Memory B cell (primary cell): ENCODE results near the gene PITPNM3.
"Not testable (repeated sequence)": the region's sequence is repeated elsewhere in the genome, so short reads cannot be mapped to it uniquely, and the experiment has no call there.

Experiments
- ATAC-seq: fragments of 150-1000 bp; cut with Tn5 transposase; 2 replicates; pipeline ENCODE4 v1.10.0; 2021; ENCODE audit warnings: low read depth, mild to moderate bottlenecking, moderate library complexity
- DNase-seq, 2 donors: peaks; one replicate each; pipeline ENCODE4 v3.0.0; 2022; ENCODE audit warnings: low spot score in 2 of 2
- H3K27ac Mint-ChIP-seq: one replicate; pipeline ENCODE4 v1.8.0; 2022; ENCODE audit warnings: mild to moderate bottlenecking, moderate library complexity, mixed read lengths
- H3K27me3 Mint-ChIP-seq: one replicate; pipeline ENCODE4 v1.8.0; 2022; ENCODE audit warnings: mixed read lengths
- H3K36me3 Mint-ChIP-seq: one replicate; pipeline ENCODE4 v1.8.0; 2022; ENCODE audit warnings: mild to moderate bottlenecking, mixed read lengths
- H3K4me1 Mint-ChIP-seq: one replicate; pipeline ENCODE4 v1.8.0; 2022; ENCODE audit warnings: mixed read lengths
- H3K4me3 Mint-ChIP-seq: one replicate; pipeline ENCODE4 v1.8.0; 2022; ENCODE audit warnings: mild to moderate bottlenecking, moderate library complexity, mixed read lengths
- H3K9me3 Mint-ChIP-seq: one replicate; pipeline ENCODE4 v1.8.0; 2022; ENCODE audit warnings: mixed read lengths

PITPNM3 gene

DNA sequence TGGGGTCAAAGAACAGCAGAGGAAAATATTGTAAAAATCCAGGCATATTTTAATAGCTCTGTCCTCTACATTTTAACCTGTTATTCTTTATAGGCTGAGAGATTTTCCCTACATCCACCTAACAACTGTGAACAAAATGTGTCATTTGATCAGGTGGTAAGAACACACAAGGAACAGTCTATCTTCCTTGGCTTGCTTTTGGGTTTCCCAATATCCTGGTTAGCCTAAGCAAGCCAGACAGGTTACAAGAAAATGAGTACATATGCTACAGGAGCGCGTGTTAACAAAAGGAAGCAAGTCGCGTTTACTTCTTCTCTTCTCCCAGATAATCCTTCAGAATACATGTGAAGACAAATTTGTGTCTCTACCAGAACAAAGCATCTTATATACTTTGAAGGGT is 31.0 kb upstream of the PITPNM3 start:
- Mint-ChIP-seq H3K36me3 (peaks cover 69% of the 10 kb centered on the region), H3K27ac (no peak overlapping the region), H3K27me3 (no peaks in the 10 kb centered on the region), H3K4me1 (peaks cover 2% of the 10 kb centered on the region), H3K4me3 (no peak overlapping the region), H3K9me3 (peaks cover 9% of the 10 kb centered on the region)
- DNase-seq: no peak
- ATAC-seq: no peak

DNA sequence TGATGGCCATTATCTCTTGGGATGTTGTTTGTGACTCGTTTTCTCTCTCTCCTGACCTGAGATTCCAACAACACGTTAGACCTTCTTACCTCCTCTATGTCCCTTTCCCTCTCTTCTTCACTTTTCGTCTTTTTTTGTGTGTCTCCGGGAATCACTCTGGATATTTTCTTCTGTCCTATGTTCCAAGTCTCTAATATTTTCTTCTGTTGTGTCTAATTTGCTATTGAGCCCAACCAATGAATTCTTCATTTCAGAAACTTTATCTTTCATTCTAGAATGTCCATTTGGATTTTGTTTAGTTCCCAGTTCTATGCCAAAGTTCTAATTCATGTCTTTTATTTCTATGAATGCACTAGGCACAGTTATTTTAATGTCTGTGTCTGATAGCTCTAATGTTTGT is 27.1 kb upstream of the PITPNM3 start:
- no peaks in the 10 kb centered on the region for H3K4me1 Mint-ChIP-seq
- no peak for ATAC-seq
- peaks cover 9% of the 10 kb centered on the region for H3K9me3 Mint-ChIP-seq
- no peak overlapping the region for H3K27ac Mint-ChIP-seq
- no peaks in the 10 kb centered on the region for H3K27me3 Mint-ChIP-seq
- no peak for DNase-seq
- H3K4me3 Mint-ChIP-seq: no peak overlapping the region
- peaks cover 51% of the 10 kb centered on the region for H3K36me3 Mint-ChIP-seq

DNA sequence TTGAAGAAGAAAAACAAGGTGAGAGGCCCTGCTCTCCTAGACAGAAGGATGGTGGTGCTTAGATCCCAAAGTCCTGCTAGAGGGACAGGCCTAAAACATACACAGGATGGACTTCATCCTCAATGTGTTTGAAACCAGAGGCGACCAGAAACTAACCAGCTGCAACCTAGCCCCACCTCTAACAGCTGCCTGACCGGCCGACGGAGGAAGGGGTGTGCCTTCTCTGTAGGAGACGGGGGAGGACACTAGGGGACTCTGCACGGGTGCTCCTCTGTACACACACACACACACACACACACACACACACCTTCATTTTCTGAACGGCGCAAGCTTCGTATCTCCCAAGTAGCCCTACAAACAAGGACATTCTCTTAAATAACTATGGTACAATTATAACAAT is 24.3 kb upstream of the PITPNM3 start:
- Mint-ChIP-seq H3K4me1 (peaks cover 9% of the 10 kb centered on the region), H3K4me3 (no peak overlapping the region)
- ATAC-seq: no peak

DNA sequence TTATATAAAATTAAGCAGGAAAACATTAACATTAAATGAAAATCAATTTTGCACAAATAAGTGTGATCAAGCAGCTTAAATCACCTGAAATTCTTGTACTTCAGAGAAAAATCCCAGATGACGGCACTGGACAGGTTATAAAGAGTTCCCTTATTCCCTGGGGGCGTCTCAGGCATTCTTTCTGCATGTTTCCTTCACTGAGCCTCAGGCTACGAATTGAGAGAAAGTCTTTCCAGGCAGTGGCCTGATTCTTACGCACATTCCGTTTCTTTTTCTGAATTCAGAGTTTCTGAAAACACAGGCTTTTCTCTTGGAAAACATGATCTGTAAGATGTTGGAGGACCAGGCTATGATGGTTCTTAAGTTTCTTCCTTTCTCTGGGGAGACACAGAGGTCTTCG is 22.1 kb upstream of the PITPNM3 start:
- Mint-ChIP-seq H3K4me3 (no peak overlapping the region), H3K27me3 (no peaks in the 10 kb centered on the region), H3K36me3 (peaks cover 26% of the 10 kb centered on the region), H3K4me1 (peaks cover 15% of the 10 kb centered on the region), H3K9me3 (peaks cover 2% of the 10 kb centered on the region), H3K27ac (no peak overlapping the region)
- no peak for ATAC-seq
- DNase-seq: no peak

More for the DNA sequence above, 24.3 kb upstream of the PITPNM3 start:
- no peak for DNase-seq
- Mint-ChIP-seq H3K27ac (no peak overlapping the region), H3K27me3 (no peaks in the 10 kb centered on the region), H3K9me3 (peaks cover 5% of the 10 kb centered on the region), H3K36me3 (peaks cover 43% of the 10 kb centered on the region)

- Mint-ChIP-seq H3K27ac (no peak overlapping the region), H3K27me3 (no peaks in the 10 kb centered on the region), H3K36me3 (peaks cover 20% of the 10 kb centered on the region), H3K4me3 (no peak overlapping the region), H3K9me3 (no peaks in the 10 kb centered on the region), H3K4me1 (peaks cover 15% of the 10 kb centered on the region)
- ATAC-seq: no peak
- DNase-seq: no peak
These were observed 21.4 kb upstream of the PITPNM3 start for GRCh38 chr17:6577686-6578263.

DNA sequence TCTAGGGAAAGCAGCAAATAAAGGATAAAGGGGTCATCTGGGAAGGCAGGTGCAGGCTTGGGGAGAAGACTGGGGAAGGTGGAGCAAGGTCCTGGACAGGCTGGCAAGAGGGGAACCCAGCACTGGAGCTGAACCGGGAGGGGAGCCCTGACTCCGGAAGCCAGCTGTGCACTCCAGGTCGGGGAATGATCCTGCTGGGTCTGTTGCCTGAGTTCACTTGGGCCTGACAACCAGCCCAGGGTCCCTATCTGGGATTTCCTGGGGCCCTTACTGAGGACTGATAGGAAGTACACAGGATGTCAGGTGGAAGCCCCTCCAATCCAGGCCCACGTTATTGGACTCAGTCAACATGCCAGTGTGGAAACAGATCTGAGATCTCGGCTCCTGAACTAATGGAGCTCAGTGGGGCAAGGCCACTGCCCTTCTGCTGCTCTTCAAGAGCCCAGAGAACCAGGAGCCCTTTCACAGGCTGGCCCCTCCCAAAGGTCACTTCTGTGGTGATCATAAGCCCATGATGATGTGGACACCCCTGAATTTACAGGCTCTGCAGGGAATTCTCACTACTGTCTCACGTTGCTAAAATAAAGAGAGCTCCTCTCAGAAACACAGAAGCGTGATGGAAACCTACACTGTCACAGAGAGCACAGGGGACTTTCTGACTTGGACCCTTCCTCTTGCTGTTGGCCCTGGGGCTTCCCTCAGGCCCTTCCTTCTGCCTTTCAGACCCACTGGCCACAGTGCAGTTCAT is 19.9 kb upstream of the PITPNM3 start:
- H3K9me3 Mint-ChIP-seq: no peaks in the 10 kb centered on the region
- H3K27ac Mint-ChIP-seq: no peak overlapping the region
- no peak for DNase-seq
- H3K27me3 Mint-ChIP-seq: no peaks in the 10 kb centered on the region
- peaks cover 15% of the 10 kb centered on the region for H3K4me1 Mint-ChIP-seq
- H3K4me3 Mint-ChIP-seq: peak overlapping the region; percentile 63
- no peak for ATAC-seq
- peaks cover 15% of the 10 kb centered on the region for H3K36me3 Mint-ChIP-seq

DNA sequence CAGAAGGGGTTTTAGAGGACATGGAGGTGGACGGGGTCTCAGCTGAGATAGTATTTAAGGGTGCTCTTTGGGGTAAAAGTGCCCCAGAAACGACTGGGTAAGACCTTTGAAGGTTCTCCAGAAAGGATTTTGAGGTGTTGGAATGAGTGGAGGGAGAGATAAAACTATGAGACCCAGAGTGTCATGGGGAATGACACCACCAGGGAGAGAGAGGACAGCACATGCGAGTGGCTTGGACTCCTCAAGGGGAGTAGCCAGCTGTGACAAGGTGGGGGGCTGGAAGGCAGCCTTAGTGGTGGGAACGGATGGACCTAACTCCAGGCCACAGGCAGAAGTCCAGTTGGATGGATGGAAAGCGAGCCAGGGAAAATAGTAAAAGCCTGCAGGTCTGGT is 19.2 kb upstream of the PITPNM3 start:
- Mint-ChIP-seq H3K27ac (peak overlapping the region; percentile 64), H3K36me3 (peaks cover 15% of the 10 kb centered on the region), H3K4me3 (peak overlapping the region; percentile 63), H3K4me1 (peaks cover 15% of the 10 kb centered on the region), H3K9me3 (no peaks in the 10 kb centered on the region), H3K27me3 (no peaks in the 10 kb centered on the region)
- ATAC-seq: no peak
- DNase-seq: no peak

GRCh38 chr17:6574687-6575595 is 18.6 kb upstream of the PITPNM3 start:
- ATAC-seq: peak; percentile 97
- peaks cover 15% of the 10 kb centered on the region for H3K4me1 Mint-ChIP-seq

GRCh38 chr17:6573982-6574686 is 17.8 kb upstream of the PITPNM3 start:
- H3K36me3 Mint-ChIP-seq: peaks cover 15% of the 10 kb centered on the region
- peaks cover 15% of the 10 kb centered on the region for H3K4me1 Mint-ChIP-seq
- DNase-seq (no peak), ATAC-seq (no peak)
- no peaks in the 10 kb centered on the region for H3K9me3 Mint-ChIP-seq
- H3K27me3 Mint-ChIP-seq: no peaks in the 10 kb centered on the region
- no peak overlapping the region for H3K4me3 Mint-ChIP-seq
- H3K27ac Mint-ChIP-seq: no peak overlapping the region

More at GRCh38 chr17:6574687-6575595, 18.6 kb upstream of the PITPNM3 start:
- DNase-seq: peak; percentile 20 to 38
- H3K4me3 Mint-ChIP-seq: peak overlapping the region; percentile 63
- peaks cover 15% of the 10 kb centered on the region for H3K36me3 Mint-ChIP-seq
- peak overlapping the region; percentile 64 for H3K27ac Mint-ChIP-seq
- no peaks in the 10 kb centered on the region for H3K9me3 Mint-ChIP-seq
- no peaks in the 10 kb centered on the region for H3K27me3 Mint-ChIP-seq

- Mint-ChIP-seq H3K36me3 (peaks cover 12% of the 10 kb centered on the region), H3K4me1 (peaks cover 15% of the 10 kb centered on the region)
- not testable (repeated sequence) for H3K27me3 Mint-ChIP-seq, H3K9me3 Mint-ChIP-seq, H3K27ac Mint-ChIP-seq, ATAC-seq, DNase-seq, H3K4me3 Mint-ChIP-seq
These were observed 17.1 kb upstream of the PITPNM3 start for GRCh38 chr17:6573495-6573894.

DNA sequence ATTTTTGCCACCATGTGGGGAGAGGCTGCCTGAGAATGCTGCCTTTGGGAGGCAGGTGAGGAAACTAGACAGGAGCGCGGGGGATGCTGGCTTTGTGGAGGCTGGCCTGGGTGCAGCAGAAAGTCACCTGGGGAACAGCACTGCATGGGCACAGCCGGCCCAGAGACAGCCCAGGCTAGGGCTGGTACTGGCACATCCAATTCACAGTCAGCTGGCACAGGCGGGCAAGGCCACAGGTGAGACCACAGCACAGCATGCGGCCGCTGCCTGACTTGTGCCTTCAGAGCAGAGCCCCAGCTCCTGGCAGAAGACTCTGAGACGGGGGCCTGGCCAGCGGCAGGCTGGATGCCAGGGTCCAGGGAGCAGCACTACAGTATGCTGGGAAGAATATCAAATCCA is 16.6 kb upstream of the PITPNM3 start:
- no peak for ATAC-seq
- Mint-ChIP-seq H3K4me3 (no peak overlapping the region), H3K4me1 (peaks cover 15% of the 10 kb centered on the region)

DNA sequence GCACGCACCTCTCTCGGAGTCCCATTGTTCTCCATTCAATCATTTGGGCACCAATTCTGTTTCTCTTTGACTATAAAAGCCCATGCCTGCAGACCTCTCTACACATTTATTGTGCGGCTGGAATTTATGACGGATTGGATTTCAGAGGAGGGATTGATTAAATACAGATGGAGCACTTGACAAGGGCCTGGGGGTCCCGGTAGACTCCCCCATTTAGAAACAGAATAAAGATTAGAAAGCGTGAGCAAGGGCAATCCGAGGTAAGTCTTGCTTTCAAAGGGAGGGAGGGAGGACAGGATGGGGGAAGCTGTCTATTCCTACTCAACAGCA is 15.1 kb upstream of the PITPNM3 start:
- no peak for ATAC-seq
- Mint-ChIP-seq H3K27ac (no peak overlapping the region), H3K27me3 (peaks cover 4% of the 10 kb centered on the region), H3K9me3 (no peaks in the 10 kb centered on the region), H3K4me3 (no peak overlapping the region), H3K36me3 (no peaks in the 10 kb centered on the region), H3K4me1 (peaks cover 10% of the 10 kb centered on the region)
- DNase-seq: no peak

More for the DNA sequence above, 16.6 kb upstream of the PITPNM3 start:
- H3K36me3 Mint-ChIP-seq: peaks cover 11% of the 10 kb centered on the region
- H3K9me3 Mint-ChIP-seq: no peaks in the 10 kb centered on the region
- H3K27ac Mint-ChIP-seq: no peak overlapping the region
- no peak for DNase-seq
- peaks cover under 1% of the 10 kb centered on the region for H3K27me3 Mint-ChIP-seq

GRCh38 chr17:6570731-6571451 is 14.5 kb upstream of the PITPNM3 start:
- Mint-ChIP-seq H3K4me3 (no peak overlapping the region), H3K9me3 (no peaks in the 10 kb centered on the region), H3K36me3 (no peaks in the 10 kb centered on the region), H3K4me1 (peaks cover 9% of the 10 kb centered on the region), H3K27ac (no peak overlapping the region), H3K27me3 (peaks cover 4% of the 10 kb centered on the region)
- DNase-seq: no peak
- ATAC-seq: no peak
